Measurements from ENCODE around the gene GDF15. TPM values are rescaled to one million over a fixed set of nuclear protein-coding genes. Genes with fewer than 3 reads are reported as not detected.
"Not testable (repeated sequence)": the region's sequence is repeated elsewhere in the genome, so short reads cannot be mapped to it uniquely, and the experiment has no call there.

The GDF15 gene
- total and polyA plus RNA-seq, 9 donors = 0.33 to 1.8 (median 0.72) TPM

DNA sequence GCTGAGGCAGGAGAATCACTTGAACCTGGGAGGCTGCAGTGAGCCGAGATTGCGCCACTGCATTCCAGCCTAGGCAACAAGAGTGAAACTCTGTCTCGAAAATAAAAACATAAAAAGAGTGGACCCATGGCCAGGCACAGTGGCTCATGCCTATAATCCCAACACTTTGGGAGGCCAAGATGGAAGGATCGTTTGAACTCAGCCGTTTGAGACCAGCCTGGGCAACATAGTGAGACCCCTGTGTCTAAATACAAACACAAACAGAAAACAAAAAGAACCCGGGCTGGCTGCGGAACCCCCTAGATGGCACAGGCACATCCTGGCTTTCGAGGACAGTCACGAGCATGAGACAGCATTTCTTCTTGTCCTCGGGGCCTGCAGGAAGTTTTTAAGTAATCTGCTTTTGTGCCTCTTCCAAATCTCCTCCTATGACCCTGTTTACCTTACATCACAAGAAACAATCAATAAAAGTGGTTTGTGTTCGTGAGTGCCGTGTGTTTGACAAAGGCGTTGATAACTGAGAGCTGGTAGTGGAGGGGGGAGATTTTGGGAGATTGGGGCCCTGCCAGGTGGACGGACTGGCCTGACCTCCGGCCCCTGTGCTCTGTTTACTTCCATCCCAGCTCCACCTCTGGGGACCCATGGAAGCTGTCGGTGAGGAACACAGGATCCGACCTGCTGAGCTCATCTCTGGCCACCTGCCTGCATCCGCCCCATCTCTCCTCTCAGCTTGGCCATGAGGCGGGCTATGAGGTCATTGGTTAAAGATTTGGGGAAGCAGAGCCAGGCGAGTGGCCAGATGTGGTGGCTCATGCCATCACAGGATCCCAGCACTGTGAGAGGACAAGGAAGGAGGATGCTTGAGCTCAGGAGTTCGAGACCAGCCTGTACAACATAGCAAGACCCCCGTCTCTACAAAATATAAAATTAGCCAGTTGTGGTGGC lies 5.9 kb upstream of the GDF15 start:
- 68% methylated on average over 6 of the region's 22 CpGs for WGBS (ENCODE audit: insufficient coverage)
- H3K36me3 ChIP-seq (ENCODE audit: control insufficient read depth, insufficient read depth, low read length) = no peaks in the 10 kb centered on the region
- no peak overlapping the region for H3K4me3 ChIP-seq (ENCODE audit: low read length)
- peak; percentile 95 for DNase-seq
- peak overlapping the region; percentile 51 for H3K27ac ChIP-seq (ENCODE audit: low read length)
- no peaks in the 10 kb centered on the region for H3K27me3 ChIP-seq (ENCODE audit: control insufficient read depth, insufficient read depth, low read length)
- H3K9me3 ChIP-seq (replicated peaks; ENCODE audit: control insufficient read depth, low read depth, low read length) = no peaks in the 10 kb centered on the region
- H3K4me1 ChIP-seq (ENCODE audit: control insufficient read depth, insufficient read depth, low read length) = peaks cover 10% of the 10 kb centered on the region

DNA sequence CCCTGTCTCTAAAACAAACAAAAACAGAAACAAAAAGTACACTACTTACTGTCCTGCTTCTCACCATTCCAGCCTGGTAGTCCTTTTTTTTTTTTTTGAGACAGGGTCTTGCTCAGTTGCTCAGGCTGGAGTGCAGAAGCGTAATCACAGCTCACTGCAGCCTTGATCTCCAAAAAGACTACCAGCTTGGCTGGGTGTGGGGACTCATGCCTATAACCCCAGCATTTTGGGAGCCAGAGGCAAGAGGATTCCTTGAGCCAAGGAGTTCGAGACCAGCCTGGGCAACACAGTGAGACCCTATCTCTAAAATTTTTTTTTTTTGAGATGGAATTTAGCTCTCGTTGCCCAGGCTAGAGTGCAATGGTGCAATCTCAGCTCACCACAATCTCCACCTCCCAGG lies 5.1 kb upstream of the GDF15 start:
- H3K4me1 ChIP-seq (ENCODE audit: control insufficient read depth, insufficient read depth, low read length) = peaks cover 11% of the 10 kb centered on the region
- peak overlapping the region; percentile 51 for H3K27ac ChIP-seq (ENCODE audit: low read length)
- peaks cover under 1% of the 10 kb centered on the region for H3K27me3 ChIP-seq (ENCODE audit: control insufficient read depth, insufficient read depth, low read length)
- no peaks in the 10 kb centered on the region for H3K36me3 ChIP-seq (ENCODE audit: control insufficient read depth, insufficient read depth, low read length)
- H3K9me3 ChIP-seq (replicated peaks; ENCODE audit: control insufficient read depth, low read depth, low read length) = no peaks in the 10 kb centered on the region
- no peak overlapping the region for H3K4me3 ChIP-seq (ENCODE audit: low read length)
- DNase-seq = no peak
- no CpG with 5 or more reads among the region's 3 CpGs for WGBS (ENCODE audit: insufficient coverage)

DNA sequence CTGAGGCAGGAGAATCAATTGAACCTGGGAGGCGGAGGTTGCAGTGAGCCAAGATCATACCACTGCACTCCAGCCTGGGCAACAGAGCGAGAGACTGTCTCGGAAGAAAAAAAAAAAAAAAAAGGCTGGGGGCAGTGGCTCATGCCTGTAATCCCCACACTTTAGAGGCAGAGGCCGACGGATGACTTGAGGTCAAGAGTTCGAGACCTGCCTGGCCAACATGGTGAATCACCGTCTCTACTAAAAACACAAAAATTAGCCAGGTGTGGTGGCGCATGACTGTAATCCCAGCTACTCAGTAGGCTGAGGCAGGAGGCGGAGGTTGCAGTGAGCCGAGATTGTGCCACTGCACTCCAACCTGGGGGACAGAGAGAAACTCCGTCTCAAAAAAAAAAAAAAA lies 2.3 kb upstream of the GDF15 start:
- Histone ChIP-seq H3K4me1 (ENCODE audit: control insufficient read depth, insufficient read depth, low read length) (peaks cover 29% of the 10 kb centered on the region), H3K27me3 (ENCODE audit: control insufficient read depth, insufficient read depth, low read length) (peaks cover 21% of the 10 kb centered on the region)
- WGBS (ENCODE audit: insufficient coverage) = 100% methylated on average over 1 of the region's 11 CpGs
- not testable (repeated sequence) for H3K4me3 ChIP-seq (ENCODE audit: low read length); H3K36me3 ChIP-seq (ENCODE audit: control insufficient read depth, insufficient read depth, low read length); H3K27ac ChIP-seq (ENCODE audit: low read length); H3K9me3 ChIP-seq (replicated peaks; ENCODE audit: control insufficient read depth, low read depth, low read length); DNase-seq

DNA sequence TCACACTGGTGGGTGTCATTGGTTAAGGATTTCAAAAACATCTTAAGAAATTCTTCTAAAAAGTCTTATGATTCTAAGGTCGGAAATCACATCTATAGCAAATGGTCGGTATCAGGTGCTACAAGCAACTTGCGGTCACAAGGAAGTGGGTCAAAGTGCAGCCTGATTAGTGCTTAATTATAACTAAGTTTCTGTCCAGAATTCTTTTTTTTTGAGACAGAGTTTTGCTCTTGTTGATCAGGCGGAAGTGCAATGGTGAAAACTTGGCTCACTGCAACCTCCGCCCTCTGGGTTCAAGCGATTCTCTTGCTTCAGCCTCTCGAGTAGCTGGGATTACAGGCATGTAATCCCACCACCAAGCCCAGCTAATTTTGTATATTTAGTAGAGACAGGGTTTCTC lies 1.2 kb upstream of the GDF15 start:
- H3K4me1 ChIP-seq (ENCODE audit: control insufficient read depth, insufficient read depth, low read length) = peaks cover 31% of the 10 kb centered on the region
- no peaks in the 10 kb centered on the region for H3K9me3 ChIP-seq (replicated peaks; ENCODE audit: control insufficient read depth, low read depth, low read length)
- DNase-seq = no peak
- no CpG with 5 or more reads among the region's 7 CpGs for whole genome bisulfite sequencing (ENCODE audit: insufficient coverage)
- H3K27ac ChIP-seq (ENCODE audit: low read length) = no peak overlapping the region
- H3K36me3 ChIP-seq (ENCODE audit: control insufficient read depth, insufficient read depth, low read length) = no peaks in the 10 kb centered on the region
- H3K4me3 ChIP-seq (ENCODE audit: low read length) = no peak overlapping the region
- H3K27me3 ChIP-seq (ENCODE audit: control insufficient read depth, insufficient read depth, low read length) = peaks cover 25% of the 10 kb centered on the region

DNA sequence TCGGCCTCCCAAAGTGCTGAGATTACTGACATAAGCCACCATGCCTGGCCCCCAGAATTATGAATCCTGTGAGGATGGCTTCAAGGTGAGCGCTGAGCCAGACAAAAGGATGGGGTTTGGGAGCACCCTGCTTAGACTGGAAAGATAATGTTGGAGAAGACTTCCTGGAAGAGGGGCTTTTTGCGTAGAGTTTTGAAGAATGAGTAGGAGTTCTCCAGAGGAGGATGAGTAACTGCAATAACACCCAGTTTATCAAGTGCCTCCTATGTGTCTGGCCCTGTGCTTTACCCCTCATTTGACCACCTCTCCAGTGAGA lies 641 bp upstream of the GDF15 start:
- Histone ChIP-seq H3K4me3 (ENCODE audit: low read length) (no peak overlapping the region), H3K9me3 (replicated peaks; ENCODE audit: control insufficient read depth, low read depth, low read length) (no peaks in the 10 kb centered on the region), H3K4me1 (ENCODE audit: control insufficient read depth, insufficient read depth, low read length) (peaks cover 27% of the 10 kb centered on the region), H3K36me3 (ENCODE audit: control insufficient read depth, insufficient read depth, low read length) (no peaks in the 10 kb centered on the region), H3K27me3 (ENCODE audit: control insufficient read depth, insufficient read depth, low read length) (peaks cover 29% of the 10 kb centered on the region), H3K27ac (ENCODE audit: low read length) (no peak overlapping the region)
- whole genome bisulfite sequencing (ENCODE audit: insufficient coverage) = 100% methylated on average over 1 of the region's 3 CpGs
- no peak for DNase-seq

DNA sequence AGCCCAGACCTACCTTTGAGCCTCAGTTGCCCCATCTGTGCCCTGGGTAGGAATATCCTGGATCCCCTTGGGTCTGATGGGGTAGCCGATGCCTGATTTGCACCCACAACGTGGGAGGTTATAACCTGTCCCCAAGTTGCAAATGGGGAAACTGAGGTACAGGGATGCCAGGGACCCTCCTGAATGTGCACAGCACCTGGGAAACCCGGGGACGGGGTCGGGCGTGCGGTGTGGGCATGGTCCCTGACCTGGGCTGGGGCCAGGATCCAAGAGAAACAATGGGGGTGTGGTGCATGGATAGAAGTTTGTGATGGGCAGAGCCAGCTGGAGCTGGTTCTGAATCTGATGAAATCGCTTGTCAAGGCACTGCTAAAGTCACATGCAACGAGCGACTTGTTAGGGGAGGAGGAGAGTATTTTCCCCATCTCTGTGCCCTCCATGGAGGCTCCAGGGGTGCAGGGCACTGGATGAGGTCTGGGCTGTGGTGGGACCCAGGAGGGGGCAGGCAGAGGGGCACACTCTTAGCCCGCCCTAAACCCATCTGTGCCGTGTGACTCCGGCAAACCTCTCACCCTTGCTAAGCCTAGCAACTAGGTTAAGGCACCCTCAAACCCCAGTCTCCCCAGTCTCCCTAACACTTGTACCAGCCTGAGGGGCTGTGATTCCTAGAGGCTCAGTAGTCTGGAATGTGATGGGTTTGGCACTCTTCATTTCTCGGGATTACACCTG lies 749 bp downstream of the GDF15 start:
- no peaks in the 10 kb centered on the region for H3K36me3 ChIP-seq (ENCODE audit: control insufficient read depth, insufficient read depth, low read length)

DNA sequence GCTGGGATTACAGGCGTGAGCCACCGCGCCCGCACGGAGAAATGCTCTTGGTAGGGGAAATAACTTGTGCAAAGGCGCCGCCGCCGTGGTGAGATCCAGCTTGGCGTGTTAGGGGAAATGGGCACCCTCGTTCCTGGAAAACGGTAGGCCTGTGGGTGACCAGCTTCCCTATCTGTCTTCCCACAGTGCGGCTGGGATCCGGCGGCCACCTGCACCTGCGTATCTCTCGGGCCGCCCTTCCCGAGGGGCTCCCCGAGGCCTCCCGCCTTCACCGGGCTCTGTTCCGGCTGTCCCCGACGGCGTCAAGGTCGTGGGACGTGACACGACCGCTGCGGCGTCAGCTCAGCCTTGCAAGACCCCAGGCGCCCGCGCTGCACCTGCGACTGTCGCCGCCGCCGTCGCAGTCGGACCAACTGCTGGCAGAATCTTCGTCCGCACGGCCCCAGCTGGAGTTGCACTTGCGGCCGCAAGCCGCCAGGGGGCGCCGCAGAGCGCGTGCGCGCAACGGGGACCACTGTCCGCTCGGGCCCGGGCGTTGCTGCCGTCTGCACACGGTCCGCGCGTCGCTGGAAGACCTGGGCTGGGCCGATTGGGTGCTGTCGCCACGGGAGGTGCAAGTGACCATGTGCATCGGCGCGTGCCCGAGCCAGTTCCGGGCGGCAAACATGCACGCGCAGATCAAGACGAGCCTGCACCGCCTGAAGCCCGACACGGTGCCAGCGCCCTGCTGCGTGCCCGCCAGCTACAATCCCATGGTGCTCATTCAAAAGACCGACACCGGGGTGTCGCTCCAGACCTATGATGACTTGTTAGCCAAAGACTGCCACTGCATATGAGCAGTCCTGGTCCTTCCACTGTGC lies 2.4 kb downstream of the GDF15 start:
- Histone ChIP-seq H3K36me3 (ENCODE audit: control insufficient read depth, insufficient read depth, low read length) (no peaks in the 10 kb centered on the region), H3K27me3 (ENCODE audit: control insufficient read depth, insufficient read depth, low read length) (peaks cover 37% of the 10 kb centered on the region), H3K4me1 (ENCODE audit: control insufficient read depth, insufficient read depth, low read length) (peaks cover 21% of the 10 kb centered on the region), H3K27ac (ENCODE audit: low read length) (no peak overlapping the region), H3K9me3 (replicated peaks; ENCODE audit: control insufficient read depth, low read depth, low read length) (peaks cover 2% of the 10 kb centered on the region), H3K4me3 (ENCODE audit: low read length) (peak overlapping the region; percentile 26)
- 7% methylated on average over 86 of the region's 86 CpGs for WGBS (ENCODE audit: insufficient coverage)
- DNase-seq = peak; percentile 85

More for the DNA sequence above, 749 bp downstream of the GDF15 start:
- Histone ChIP-seq H3K27me3 (ENCODE audit: control insufficient read depth, insufficient read depth, low read length) (peaks cover 37% of the 10 kb centered on the region), H3K27ac (ENCODE audit: low read length) (no peak overlapping the region), H3K4me1 (ENCODE audit: control insufficient read depth, insufficient read depth, low read length) (peaks cover 21% of the 10 kb centered on the region), H3K4me3 (ENCODE audit: low read length) (no peak overlapping the region), H3K9me3 (replicated peaks; ENCODE audit: control insufficient read depth, low read depth, low read length) (peaks cover 2% of the 10 kb centered on the region)
- WGBS (ENCODE audit: insufficient coverage) = 82% methylated on average over 10 of the region's 14 CpGs
- DNase-seq = no peak

DNA sequence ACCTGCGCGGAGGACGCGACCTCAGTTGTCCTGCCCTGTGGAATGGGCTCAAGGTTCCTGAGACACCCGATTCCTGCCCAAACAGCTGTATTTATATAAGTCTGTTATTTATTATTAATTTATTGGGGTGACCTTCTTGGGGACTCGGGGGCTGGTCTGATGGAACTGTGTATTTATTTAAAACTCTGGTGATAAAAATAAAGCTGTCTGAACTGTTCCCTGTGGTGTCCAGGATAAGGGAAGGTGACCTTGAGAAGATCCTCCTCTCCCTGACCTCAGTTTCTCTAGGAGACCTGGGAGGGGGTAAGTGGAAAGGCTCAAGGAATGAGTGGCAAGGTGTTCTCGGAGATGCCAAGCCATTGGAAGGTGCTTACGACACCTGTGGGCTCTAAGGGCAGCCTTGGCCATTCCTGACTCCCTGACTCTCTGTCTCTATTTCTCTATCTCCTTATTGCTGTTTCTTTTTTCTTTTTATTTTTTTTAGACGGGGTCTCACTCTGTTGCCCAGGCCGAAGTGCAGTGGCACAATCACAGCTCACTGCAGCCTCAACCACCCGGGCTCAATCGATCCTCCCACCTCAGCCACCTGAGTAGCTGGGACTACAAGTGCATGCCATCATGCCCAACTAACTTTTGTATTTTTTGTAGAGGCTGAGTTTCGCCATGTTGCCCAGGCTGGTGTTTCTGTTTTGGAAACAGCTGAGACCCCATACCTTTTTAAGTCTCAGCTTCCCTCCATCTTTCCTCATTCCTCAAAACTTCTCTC lies 3.2 kb downstream of the GDF15 start:
- peaks cover 21% of the 10 kb centered on the region for H3K4me1 ChIP-seq (ENCODE audit: control insufficient read depth, insufficient read depth, low read length)
- 84% methylated on average over 3 of the region's 13 CpGs for WGBS (ENCODE audit: insufficient coverage)
- no peak overlapping the region for H3K27ac ChIP-seq (ENCODE audit: low read length)

DNA sequence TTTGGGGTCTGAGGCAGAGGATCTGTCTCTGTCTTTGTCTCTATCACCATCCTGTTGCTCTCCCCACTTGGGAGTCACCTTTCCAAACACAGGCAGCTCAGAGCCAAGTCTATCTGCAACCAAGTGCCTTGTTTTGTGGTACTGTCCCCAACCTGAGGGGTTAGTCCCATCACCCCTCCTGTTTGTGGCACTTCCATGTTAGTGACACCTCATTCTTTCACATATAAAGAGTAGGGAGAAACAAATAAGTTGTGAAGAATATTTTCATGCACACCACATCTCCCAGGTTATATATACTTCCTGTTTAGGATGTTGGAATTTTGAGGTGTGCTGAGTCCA lies 3.7 kb downstream of the GDF15 start:
- Histone ChIP-seq H3K36me3 (ENCODE audit: control insufficient read depth, insufficient read depth, low read length) (no peaks in the 10 kb centered on the region), H3K9me3 (replicated peaks; ENCODE audit: control insufficient read depth, low read depth, low read length) (peaks cover 2% of the 10 kb centered on the region), H3K4me1 (ENCODE audit: control insufficient read depth, insufficient read depth, low read length) (peaks cover 21% of the 10 kb centered on the region), H3K27me3 (ENCODE audit: control insufficient read depth, insufficient read depth, low read length) (peaks cover 37% of the 10 kb centered on the region), H3K27ac (ENCODE audit: low read length) (no peak overlapping the region), H3K4me3 (ENCODE audit: low read length) (no peak overlapping the region)
- no peak for DNase-seq

More for the DNA sequence above, 3.2 kb downstream of the GDF15 start:
- Histone ChIP-seq H3K27me3 (ENCODE audit: control insufficient read depth, insufficient read depth, low read length) (peaks cover 37% of the 10 kb centered on the region), H3K36me3 (ENCODE audit: control insufficient read depth, insufficient read depth, low read length) (no peaks in the 10 kb centered on the region), H3K4me3 (ENCODE audit: low read length) (no peak overlapping the region), H3K9me3 (replicated peaks; ENCODE audit: control insufficient read depth, low read depth, low read length) (peaks cover 2% of the 10 kb centered on the region)
- DNase-seq = no peak

All from muscle of leg (tissue), 11 donors.